ENCODE measurements around the gene RAET1L.
"Not testable (repeated sequence)": the region's sequence is repeated elsewhere in the genome, so short reads cannot be mapped to it uniquely, and the experiment has no call there.

RAET1L gene

GRCh38 chr6:149990212-149990660, 35.1 kb downstream of the RAET1L start:
- no peak for DNase-seq

GRCh38 chr6:149988550-149989346, 36.6 kb downstream of the RAET1L start:
- DNase-seq = no peak

GRCh38 chr6:149987602-149988107, 37.7 kb downstream of the RAET1L start:
- DNase-seq = no peak

GRCh38 chr6:149985481-149985937, 39.8 kb downstream of the RAET1L start:
- no peak for DNase-seq

GRCh38 chr6:149984773-149985172, 40.6 kb downstream of the RAET1L start:
- DNase-seq = no peak

GRCh38 chr6:149983145-149983544, 42.2 kb downstream of the RAET1L start:
- DNase-seq = no peak

GRCh38 chr6:149979293-149979692, 46.0 kb downstream of the RAET1L start:
- no peak for DNase-seq

GRCh38 chr6:149978610-149979009, 46.7 kb downstream of the RAET1L start:
- DNase-seq = no peak

GRCh38 chr6:149977221-149977620, 48.1 kb downstream of the RAET1L start:
- DNase-seq = no peak

GRCh38 chr6:149975400-149975799, 49.9 kb downstream of the RAET1L start:
- no peak for DNase-seq

- no peak for DNase-seq
Observed at GRCh38 chr6:149974825-149975224, 50.5 kb downstream of the RAET1L start.

GRCh38 chr6:149974394-149974793, 50.9 kb downstream of the RAET1L start:
- DNase-seq = not testable (repeated sequence)

- no peak for DNase-seq
Observed at GRCh38 chr6:149969635-149970034, 55.7 kb downstream of the RAET1L start.

GRCh38 chr6:149968909-149969308, 56.4 kb downstream of the RAET1L start:
- DNase-seq = not testable (repeated sequence)
